Endothelial cell of umbilical vein (primary cell): ENCODE results near the gene GAS7. TPM values are rescaled to one million over a fixed set of nuclear protein-coding genes. Genes with fewer than 3 reads are reported as not detected.

ENCODE experiments used
- BruUV-seq: library from RNA; stranded (reverse); fragments of 400-500 nt; replicated peaks from 2 replicates; lab custom pipeline; 2021; lab: Mats Ljungman, UMichigan
- CTCF ChIA-PET: fragments of 300-600, 350-600 bp; sonication (Branson Sonifier 250); formaldehyde crosslinking; loops from one replicate; lab custom pipeline; 2021; ENCODE audit warnings: antibody characterized with exemption, inconsistent platforms; lab: Charles Lee
- POLR2A ChIA-PET: fragments of 300-600, 350-600 bp; sonication (Branson Sonifier 250); formaldehyde crosslinking; loops from one replicate; lab custom pipeline; 2021; ENCODE audit warnings: antibody characterized with exemption, inconsistent platforms; lab: Charles Lee
- DNase-seq: peaks from one replicate; pipeline ENCODE4 v3.0.0-alpha.2; 2011; ENCODE audit warnings: low read depth, low spot score
- FAIRE-seq: peaks from 2 replicates; lab custom pipeline; 2011; peaks lifted over from hg19 to GRCh38; lab: Jason Lieb, UNC
- H2AFZ ChIP-seq: 2 replicates; pipeline ENCODE4 v1.6.0; 2012; ENCODE audit warnings: low read depth, low read length, control low read depth, inconsistent platforms
- H3K27ac ChIP-seq: 2 replicates; pipeline ENCODE4 v1.5.1; 2011; ENCODE audit warnings: low read depth, mild to moderate bottlenecking, control low read depth, low read length, moderate library complexity; ENCODE audit not compliant: insufficient read depth
- H3K27me3 ChIP-seq, 2 experiments: 2 replicates each; pipeline versions ENCODE4 v1.6.0 to v1.6.1; 2011; ENCODE audit warnings: low read length in 2 of 2, mixed read lengths in 1 of 2; ENCODE audit not compliant: control insufficient read depth in 2 of 2, insufficient read depth in 2 of 2
- H3K36me3 ChIP-seq, 2 experiments: 2 replicates in 1 of 2; 3 replicates in 1 of 2; pipeline ENCODE4 v1.5.1; 2011; ENCODE audit warnings: low read length in 2 of 2, mild to moderate bottlenecking in 1 of 2, moderate library complexity in 1 of 2; ENCODE audit not compliant: control insufficient read depth in 2 of 2, insufficient read depth in 2 of 2; ENCODE audit errors: extremely low read depth in 1 of 2
- H3K4me1 ChIP-seq: 3 replicates; pipeline ENCODE4 v1.5.1; 2011; ENCODE audit warnings: mild to moderate bottlenecking, low read length; ENCODE audit not compliant: control insufficient read depth, insufficient read depth; ENCODE audit errors: extremely low read depth
- H3K4me2 ChIP-seq: 2 replicates; pipeline ENCODE4 v1.6.1; 2011; ENCODE audit warnings: low read length, control low read depth, mixed read lengths; ENCODE audit not compliant: insufficient read depth
- H3K4me3 ChIP-seq, 3 experiments: fragments of 200-600 bp in 1 of 3; sonication (generic), shearing (Covaris generic) in 1 of 3; replicated peaks in 1 of 3; 2 replicates each; pipeline ENCODE4 v1.5.1; 2011 to 2016; ENCODE audit warnings: control low read depth in 3 of 3, low read length in 3 of 3, mild to moderate bottlenecking in 2 of 3, inconsistent platforms in 1 of 3, low read depth in 1 of 3, moderate library complexity in 1 of 3; ENCODE audit not compliant: insufficient read depth in 1 of 3
- H3K79me2 ChIP-seq: 2 replicates; pipeline ENCODE4 v1.6.0; 2012; ENCODE audit warnings: low read length, inconsistent platforms; ENCODE audit not compliant: control insufficient read depth, insufficient read depth
- H3K9ac ChIP-seq: replicated peaks from 2 replicates; pipeline ENCODE3; 2011; ENCODE audit warnings: low read length, control low read depth; ENCODE audit not compliant: insufficient read depth; ENCODE audit errors: extremely low read depth
- H3K9me1 ChIP-seq: replicated peaks from 3 replicates; pipeline ENCODE4 v1.6.0; 2011; ENCODE audit warnings: mild to moderate bottlenecking, low read length; ENCODE audit not compliant: control insufficient read depth, insufficient read depth; ENCODE audit errors: extremely low read depth
- H3K9me3 ChIP-seq: replicated peaks from 2 replicates; pipeline ENCODE4 v1.5.1; 2012; ENCODE audit warnings: low read length, inconsistent platforms; ENCODE audit not compliant: control insufficient read depth, insufficient read depth
- H4K20me1 ChIP-seq: replicated peaks from 2 replicates; pipeline ENCODE3; 2011; ENCODE audit warnings: mild to moderate bottlenecking, low read length; ENCODE audit not compliant: control insufficient read depth, insufficient read depth; ENCODE audit errors: extremely low read depth
- CTCF ChIP-seq, 2 donors: IDR thresholded peaks; 1 replicate in 1 of 2; 2 replicates in 1 of 2; pipeline ENCODE4 v1.5.1; 2011; ENCODE audit warnings: low read length in 2 of 2, mild to moderate bottlenecking in 2 of 2, moderate library complexity in 2 of 2, control low read depth in 1 of 2, inconsistent platforms in 1 of 2, low read depth in 1 of 2; ENCODE audit not compliant: insufficient read depth in 1 of 2; ENCODE audit errors: extremely low read depth in 1 of 2
- EZH2 ChIP-seq: IDR thresholded peaks from 2 replicates; pipeline ENCODE4 v1.6.1; 2012; ENCODE audit warnings: borderline replicate concordance, low read depth, mild to moderate bottlenecking, moderate library complexity, low read length, inconsistent platforms; ENCODE audit not compliant: severe bottlenecking
- FOS ChIP-seq: IDR thresholded peaks from 2 replicates; pipeline ENCODE4 v1.6.1; 2011; ENCODE audit warnings: mild to moderate bottlenecking, low read length, moderate library complexity, borderline replicate concordance; ENCODE audit not compliant: insufficient read depth
- GATA2 ChIP-seq: IDR thresholded peaks from 2 replicates; pipeline ENCODE4 v1.7.0; 2011; ENCODE audit warnings: low read depth, mild to moderate bottlenecking, moderate library complexity, mixed read lengths, low read length; ENCODE audit not compliant: insufficient read length, insufficient read depth
- JUN ChIP-seq: IDR thresholded peaks from 2 replicates; pipeline ENCODE4 v1.6.1; 2011; ENCODE audit warnings: borderline replicate concordance, low read depth; ENCODE audit not compliant: insufficient read length, insufficient read depth
- MYC ChIP-seq: IDR thresholded peaks from one replicate; pipeline ENCODE4 v1.6.1; 2011; ENCODE audit warnings: mild to moderate bottlenecking, low read depth, low read length
- POLR2A ChIP-seq: IDR thresholded peaks from 2 replicates; pipeline ENCODE4 v1.6.1; 2012; ENCODE audit warnings: low read depth, mild to moderate bottlenecking, control low read depth, low read length
- POLR2AphosphoS5 ChIP-seq: IDR thresholded peaks from 2 replicates; pipeline ENCODE4 v1.6.1; 2012; ENCODE audit warnings: low read depth, mild to moderate bottlenecking, control low read depth, low read length, moderate library complexity; ENCODE audit not compliant: insufficient read depth
- dilution Hi-C: fragments of 300-500 bp; cut with MboI; formaldehyde crosslinking; loops from one replicate; pipeline ENCODE4 v1.15.0; 2019; ENCODE audit warnings: low sequenced_read_pairs; ENCODE audit not compliant: extremely low pct_ligation_motif_present
- intact Hi-C: fragments of 100-400 bp; cut with micrococcal nuclease; formaldehyde crosslinking; loops from one replicate; pipeline ENCODE4 v1.10.0; 2022
- polyA plus RNA-seq, 4 experiments: library from polyadenylated mRNA; depleted of rRNA in 3 of 4; stranded (reverse) in 3 of 4; unstranded in 1 of 4; fragments of >200 nt; gene quantifications; 2 replicates each; pipeline versions ENCODE4 v1.2.1 to v1.2.3, GENCODE V29; 2011 to 2012; ENCODE audit warnings: missing spikeins in 1 of 4
- total RNA-seq: library from RNA; stranded (reverse); gene quantifications from 2 replicates; pipeline ENCODE4 v1.2.3, GENCODE V29; 2021
- TF ChIP-seq, protein P1 (sequence below): IDR thresholded peaks from 2 replicates; pipeline ENCODE4 v1.6.1; 2011; ENCODE audit not compliant: insufficient read depth, insufficient read length

Gene GAS7
- total and polyA plus RNA-seq, 2 donors (not counting 3 experiments of a cell fraction or from before 2014, with no cell fraction given) = not detected

GRCh38 chr17:10156077-10156435, 42.4 kb downstream of the GAS7 start:
- Histone ChIP-seq H3K27ac (no peak overlapping the region), H3K27me3 (no peaks in the 10 kb centered on the region), H3K9me1 (no peaks in the 10 kb centered on the region), H3K4me2 (no peak overlapping the region), H3K9me3 (no peaks in the 10 kb centered on the region), H2AFZ (no peak overlapping the region), H4K20me1 (no peaks in the 10 kb centered on the region), H3K4me1 (no peaks in the 10 kb centered on the region), H3K9ac (no peak overlapping the region), H3K79me2 (no peaks in the 10 kb centered on the region), H3K36me3 (no peaks in the 10 kb centered on the region), H3K4me3 (no peak overlapping the region)
- POLR2A ChIA-PET = no interaction called here
- BruUV-seq = no TSS peak
- intact Hi-C loops (no loop called here), dilution Hi-C loops (no loop called here)
- no peak for TF ChIP-seq POLR2A
- no peak for TF ChIP-seq EZH2
- no peak for TF ChIP-seq GATA2
- TF ChIP-seq JUN = no peak
- no peak for TF ChIP-seq POLR2AphosphoS5
- TF ChIP-seq CTCF (IDR thresholded peaks at IDR 0.05; ENCODE audit: extremely low read depth in 1 of 2, insufficient read depth in 1 of 2, low read depth in 1 of 2, low read length in 2 of 2) = no peak
- TF ChIP-seq, protein P1, sequence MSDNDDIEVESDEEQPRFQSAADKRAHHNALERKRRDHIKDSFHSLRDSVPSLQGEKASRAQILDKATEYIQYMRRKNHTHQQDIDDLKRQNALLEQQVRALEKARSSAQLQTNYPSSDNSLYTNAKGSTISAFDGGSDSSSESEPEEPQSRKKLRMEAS = no peak
- no peak for TF ChIP-seq FOS
- TF ChIP-seq MYC = no peak
- CTCF ChIA-PET = no interaction called here
- no peak for DNase-seq
- FAIRE-seq = no peak
